Keratinocyte (primary cell): ENCODE results near the gene DPY19L3. TPM values are rescaled to one million over a fixed set of nuclear protein-coding genes. Genes with fewer than 3 reads are reported as not detected.

ENCODE experiments used
- DNase-seq: peaks from one replicate; pipeline ENCODE4 v3.0.0-alpha.2; 2011; ENCODE audit warnings: low read depth, missing footprints, low spot score
- FAIRE-seq: peaks from 2 replicates; lab custom pipeline; 2011; peaks lifted over from hg19 to GRCh38; lab: Jason Lieb, UNC
- H2AFZ ChIP-seq: 2 replicates; pipeline ENCODE4 v1.6.0; 2012; ENCODE audit warnings: low read length, control low read depth, inconsistent platforms; ENCODE audit not compliant: control insufficient read depth
- H3K27ac ChIP-seq: 2 replicates; pipeline ENCODE4 v1.5.1; 2011; ENCODE audit warnings: low read length; ENCODE audit not compliant: control insufficient read depth, insufficient read depth
- H3K27me3 ChIP-seq: 3 replicates; pipeline ENCODE4 v1.6.0; 2011; ENCODE audit warnings: low read length; ENCODE audit not compliant: control insufficient read depth, insufficient read depth; ENCODE audit errors: extremely low read depth
- H3K36me3 ChIP-seq, 2 experiments: 2 replicates in 1 of 2; 3 replicates in 1 of 2; pipeline ENCODE4 v1.5.1; 2011; ENCODE audit warnings: low read length in 2 of 2, mild to moderate bottlenecking in 1 of 2; ENCODE audit not compliant: control insufficient read depth in 2 of 2, insufficient read depth in 2 of 2; ENCODE audit errors: extremely low read depth in 1 of 2
- H3K4me1 ChIP-seq: 3 replicates; pipeline ENCODE4 v1.5.1; 2011; ENCODE audit warnings: low read length; ENCODE audit not compliant: control insufficient read depth, insufficient read depth; ENCODE audit errors: extremely low read depth
- H3K4me2 ChIP-seq: 3 replicates; pipeline ENCODE4 v1.6.0; 2011; ENCODE audit warnings: low read depth, low read length; ENCODE audit not compliant: control insufficient read depth, insufficient read depth; ENCODE audit errors: extremely low read depth
- H3K4me3 ChIP-seq, 3 experiments: fragments of 200-600 bp in 1 of 3; sonication (generic) in 1 of 3; 2 replicates in 2 of 3; 3 replicates in 1 of 3; pipeline ENCODE4 v1.5.1; 2011 to 2016; ENCODE audit warnings: low read length in 3 of 3, mild to moderate bottlenecking in 3 of 3, control low read depth in 2 of 3, inconsistent platforms in 1 of 3, low read depth in 1 of 3, mixed read lengths in 1 of 3, mixed run types in 1 of 3, moderate library complexity in 1 of 3; ENCODE audit not compliant: control insufficient read depth in 2 of 3, insufficient read depth in 2 of 3; ENCODE audit errors: extremely low read depth in 1 of 3
- H3K79me2 ChIP-seq: 2 replicates; pipeline ENCODE4 v1.6.0; 2012; ENCODE audit warnings: low read length; ENCODE audit not compliant: control insufficient read depth, insufficient read depth
- H3K9ac ChIP-seq: 3 replicates; pipeline ENCODE4 v1.6.0; 2011; ENCODE audit warnings: low read length; ENCODE audit not compliant: control insufficient read depth, insufficient read depth; ENCODE audit errors: extremely low read depth
- H3K9me1 ChIP-seq: 3 replicates; pipeline ENCODE4 v1.6.0; 2011; ENCODE audit warnings: low read length; ENCODE audit not compliant: control insufficient read depth, insufficient read depth; ENCODE audit errors: extremely low read depth
- H3K9me3 ChIP-seq: 2 replicates; pipeline ENCODE4 v1.5.1; 2012; ENCODE audit warnings: low read depth, low read length; ENCODE audit not compliant: control insufficient read depth
- H4K20me1 ChIP-seq: 3 replicates; pipeline ENCODE4 v1.6.0; 2011; ENCODE audit warnings: low read length; ENCODE audit not compliant: control insufficient read depth, insufficient read depth; ENCODE audit errors: extremely low read depth
- EZH2 ChIP-seq: IDR thresholded peaks from one replicate; pipeline ENCODE4 v1.6.1; 2012; ENCODE audit warnings: inconsistent platforms, mild to moderate bottlenecking, low read length, moderate library complexity
- dilution Hi-C: fragments of 300-500 bp; cut with MboI; formaldehyde crosslinking; loops from one replicate; pipeline ENCODE4 v1.7.0; 2020; ENCODE audit warnings: low sequenced_read_pairs; ENCODE audit not compliant: extremely low pct_ligation_motif_present
- polyA minus RNA-seq, 3 experiments: library from RNA; depleted of rRNA, polyadenylated mRNA; stranded (reverse); fragments of >200 nt; gene quantifications; 1 replicate in 1 of 3; 2 replicates in 1 of 3; 3 replicates in 1 of 3; pipeline ENCODE4 v1.2.3, GENCODE V29; 2011
- polyA plus RNA-seq, 5 experiments: library from polyadenylated mRNA; depleted of rRNA in 3 of 5; stranded (reverse) in 3 of 5; stranded (forward) in 1 of 5; unstranded in 1 of 5; fragments of >200 nt; gene quantifications; 1 replicate in 1 of 5; 2 replicates in 3 of 5; 3 replicates in 1 of 5; pipeline versions ENCODE4 v1.2.1 to v1.2.3, GENCODE V29; 2011 to 2012; ENCODE audit warnings: missing spikeins in 2 of 5, low read depth in 1 of 5, low replicate concordance in 1 of 5
- TF ChIP-seq, protein P1 (sequence below), 3 experiments: IDR thresholded peaks in 1 of 3; conservative IDR thresholded peaks in 1 of 3; optimal IDR thresholded peaks in 1 of 3; 2 replicates in 2 of 3; 3 replicates in 1 of 3; pipeline versions ENCODE3 to v1.5.1; 2011; ENCODE audit warnings: low read length in 3 of 3, mild to moderate bottlenecking in 3 of 3, moderate library complexity in 2 of 3, control low read depth in 1 of 3, inconsistent platforms in 1 of 3; ENCODE audit not compliant: insufficient read depth in 2 of 3; ENCODE audit errors: extremely low read depth in 1 of 3

The DPY19L3 gene, protein sequence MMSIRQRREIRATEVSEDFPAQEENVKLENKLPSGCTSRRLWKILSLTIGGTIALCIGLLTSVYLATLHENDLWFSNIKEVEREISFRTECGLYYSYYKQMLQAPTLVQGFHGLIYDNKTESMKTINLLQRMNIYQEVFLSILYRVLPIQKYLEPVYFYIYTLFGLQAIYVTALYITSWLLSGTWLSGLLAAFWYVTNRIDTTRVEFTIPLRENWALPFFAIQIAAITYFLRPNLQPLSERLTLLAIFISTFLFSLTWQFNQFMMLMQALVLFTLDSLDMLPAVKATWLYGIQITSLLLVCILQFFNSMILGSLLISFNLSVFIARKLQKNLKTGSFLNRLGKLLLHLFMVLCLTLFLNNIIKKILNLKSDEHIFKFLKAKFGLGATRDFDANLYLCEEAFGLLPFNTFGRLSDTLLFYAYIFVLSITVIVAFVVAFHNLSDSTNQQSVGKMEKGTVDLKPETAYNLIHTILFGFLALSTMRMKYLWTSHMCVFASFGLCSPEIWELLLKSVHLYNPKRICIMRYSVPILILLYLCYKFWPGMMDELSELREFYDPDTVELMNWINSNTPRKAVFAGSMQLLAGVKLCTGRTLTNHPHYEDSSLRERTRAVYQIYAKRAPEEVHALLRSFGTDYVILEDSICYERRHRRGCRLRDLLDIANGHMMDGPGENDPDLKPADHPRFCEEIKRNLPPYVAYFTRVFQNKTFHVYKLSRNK
- 7.9 to 10.0 TPM (median 10.0 TPM) in 3 replicates for polyA plus RNA-seq
- polyA plus RNA-seq (2011; ENCODE audit: low read depth): 1.6 TPM
- 3.0 and 4.3 TPM in 2 replicates for polyA plus RNA-seq (2011; cell fraction: cytosol; rRNA removed)
- polyA plus RNA-seq (2011; cell fraction: nucleus; rRNA removed): 35.8 and 38.2 TPM in 2 replicates
- polyA plus RNA-seq (2012; ENCODE audit: low replicate concordance): 1.2 and 3.4 TPM in 2 replicates
- polyA minus RNA-seq: 9.9 to 18.2 TPM (median 17.3 TPM) in 3 replicates
- polyA minus RNA-seq (2011; cell fraction: cytosol; rRNA and poly(A)+ RNA removed): 6.5 TPM
- 17.6 and 18.7 TPM in 2 replicates for polyA minus RNA-seq (2011; cell fraction: nucleus; rRNA and poly(A)+ RNA removed)

DNA sequence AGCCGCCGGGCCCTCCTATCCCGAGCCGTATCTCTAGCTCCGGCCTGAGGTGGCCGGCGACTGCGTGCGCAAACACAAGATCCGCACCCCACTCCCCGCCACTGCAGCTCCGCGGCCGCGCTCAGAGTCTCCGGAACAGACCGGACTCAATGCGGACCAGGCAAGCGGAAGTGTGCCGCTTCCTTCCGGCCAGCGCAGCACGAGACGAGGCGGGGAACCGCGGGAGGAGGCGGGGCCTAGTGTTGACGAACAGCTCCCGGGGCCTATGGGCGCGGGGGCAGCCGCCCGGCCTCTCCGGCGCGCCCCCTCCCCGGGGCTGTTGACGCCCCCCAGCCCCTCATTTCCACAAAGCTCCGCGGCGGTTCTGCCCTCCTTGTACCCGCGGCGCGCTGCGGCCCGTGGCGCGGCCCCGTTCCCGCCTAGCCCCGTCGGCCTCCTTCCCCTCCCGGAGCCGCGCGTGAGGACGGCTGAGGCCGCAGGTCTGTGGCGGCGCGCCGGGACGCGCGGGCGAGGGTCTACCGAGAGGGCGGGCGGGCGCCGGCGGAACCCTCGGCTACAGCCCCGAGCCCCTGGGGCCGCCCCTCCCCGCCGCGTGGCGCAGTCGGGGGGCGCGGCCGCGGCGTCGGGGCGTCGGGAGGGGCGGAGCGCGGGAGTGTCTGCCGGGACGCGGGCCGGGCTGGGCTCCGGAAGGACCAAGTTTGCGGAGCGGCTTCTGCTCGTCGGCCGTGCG lies at the start of gene DPY19L3:
TSS of gene DPY19L3 (plus strand) at position 340 of the 730 bp plus-strand sequence. CDS start 2,484 bp downstream, outside the sequence.
- Histone ChIP-seq H2AFZ (peak within 1 kb of the TSS; percentile 86), H3K27me3 (no peaks in the 10 kb centered on the region), H3K79me2 (peaks cover 4% of the 10 kb centered on the region), H3K27ac (peak within 1 kb of the TSS; percentile 75), H3K4me2 (peak within 1 kb of the TSS; percentile 89), H3K9me1 (no peaks in the 10 kb centered on the region), H3K9me3 (no peaks in the 10 kb centered on the region), H3K4me1 (peaks cover 10% of the 10 kb centered on the region), H3K9ac (peak within 1 kb of the TSS; percentile 85), H4K20me1 (no peaks in the 10 kb centered on the region), H3K4me3 (peak within 1 kb of the TSS; percentile 82 to 89 (median 84)), H3K36me3 (peaks cover 4 to 5% of the 10 kb centered on the region in 2 experiments)
- TF ChIP-seq EZH2: no peak
- FAIRE-seq: no peak
- dilution Hi-C loops: no loop called here
- peak; percentile 53 for DNase-seq

DNA sequence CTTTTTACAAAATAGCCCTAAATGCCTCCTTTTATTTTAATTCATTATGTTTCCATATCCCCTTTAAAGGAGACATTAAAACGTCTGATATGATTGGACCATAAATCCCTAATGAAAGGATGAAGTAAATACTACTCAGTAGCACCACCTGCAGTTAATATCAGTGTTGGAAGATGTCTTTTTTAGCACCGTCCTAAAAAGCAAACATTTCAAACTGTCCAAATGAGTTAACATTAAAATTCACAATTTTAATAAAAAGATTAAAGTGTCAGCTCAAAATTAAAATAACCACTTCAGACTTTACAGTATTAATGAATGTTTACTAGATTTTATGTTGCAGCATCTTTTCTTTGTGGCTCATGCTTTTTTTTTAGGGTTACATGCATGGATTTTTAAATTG lies 47.9 kb upstream of the DPY19L3 start:
- TF ChIP-seq, protein P1, sequence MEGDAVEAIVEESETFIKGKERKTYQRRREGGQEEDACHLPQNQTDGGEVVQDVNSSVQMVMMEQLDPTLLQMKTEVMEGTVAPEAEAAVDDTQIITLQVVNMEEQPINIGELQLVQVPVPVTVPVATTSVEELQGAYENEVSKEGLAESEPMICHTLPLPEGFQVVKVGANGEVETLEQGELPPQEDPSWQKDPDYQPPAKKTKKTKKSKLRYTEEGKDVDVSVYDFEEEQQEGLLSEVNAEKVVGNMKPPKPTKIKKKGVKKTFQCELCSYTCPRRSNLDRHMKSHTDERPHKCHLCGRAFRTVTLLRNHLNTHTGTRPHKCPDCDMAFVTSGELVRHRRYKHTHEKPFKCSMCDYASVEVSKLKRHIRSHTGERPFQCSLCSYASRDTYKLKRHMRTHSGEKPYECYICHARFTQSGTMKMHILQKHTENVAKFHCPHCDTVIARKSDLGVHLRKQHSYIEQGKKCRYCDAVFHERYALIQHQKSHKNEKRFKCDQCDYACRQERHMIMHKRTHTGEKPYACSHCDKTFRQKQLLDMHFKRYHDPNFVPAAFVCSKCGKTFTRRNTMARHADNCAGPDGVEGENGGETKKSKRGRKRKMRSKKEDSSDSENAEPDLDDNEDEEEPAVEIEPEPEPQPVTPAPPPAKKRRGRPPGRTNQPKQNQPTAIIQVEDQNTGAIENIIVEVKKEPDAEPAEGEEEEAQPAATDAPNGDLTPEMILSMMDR (optimal IDR thresholded peaks at IDR 0.05 in 1 of 3, IDR thresholded peaks at IDR 0.05 in 1 of 3, conservative IDR thresholded peaks at IDR 0.05 in 1 of 3; ENCODE audit: extremely low read depth in 1 of 3, insufficient read depth in 2 of 3, low read length in 3 of 3): no peak
- TF ChIP-seq EZH2: no peak
- Histone ChIP-seq H3K27me3 (no peaks in the 10 kb centered on the region), H3K9ac (no peak overlapping the region), H3K4me2 (no peak overlapping the region), H3K27ac (no peak overlapping the region), H3K4me3 (no peak overlapping the region), H4K20me1 (peaks cover 5% of the 10 kb centered on the region), H3K9me3 (no peaks in the 10 kb centered on the region), H3K79me2 (no peaks in the 10 kb centered on the region), H2AFZ (no peak overlapping the region), H3K4me1 (no peaks in the 10 kb centered on the region), H3K36me3 (peaks cover 11 to 26% of the 10 kb centered on the region in 2 experiments), H3K9me1 (no peaks in the 10 kb centered on the region)
- dilution Hi-C loops: no loop called here
- no peak for DNase-seq
- FAIRE-seq: no peak
